RPMI7951 (cell line): Measurements from ENCODE around the gene ETV6. TPM values are rescaled to one million over a fixed set of nuclear protein-coding genes. Genes with fewer than 3 reads are reported as not detected.
A peak's percentile ranks its signal among the peaks of the same experiment; 100 is the strongest.

Experiments used
- DNase-seq: peaks from one replicate; pipeline ENCODE4 v3.0.0-alpha.2; 2012; ENCODE audit warnings: low read depth
- total RNA-seq: library from RNA; depleted of rRNA; stranded (reverse); fragments of >200 nt; shearing (Covaris generic); gene quantifications from 2 replicates; pipeline ENCODE4 v1.2.3, GENCODE V29; 2014

ETV6 gene
- total RNA-seq, 1 experiment from 2014 or later: 7.9 TPM

DNA sequence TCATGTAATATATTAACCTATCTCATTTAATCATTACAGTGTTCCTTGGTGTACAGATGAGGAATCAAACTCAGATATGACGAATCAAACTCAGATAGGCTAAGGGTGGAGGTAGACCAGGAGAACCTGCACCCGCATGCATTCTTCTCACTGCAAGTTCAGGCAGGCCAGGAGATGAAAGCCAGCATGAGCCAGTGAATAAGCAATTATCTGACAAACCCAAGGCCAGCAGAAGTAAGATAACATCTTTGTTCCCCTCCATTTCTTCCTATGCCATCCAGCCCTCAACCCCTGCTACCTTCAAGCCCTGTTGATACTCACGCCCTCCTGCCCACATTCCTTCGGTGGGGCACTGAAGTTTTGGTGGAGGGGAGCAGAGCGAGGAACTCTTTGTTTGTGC lies 152.2 kb downstream of the ETV6 start:
- no peak for DNase-seq

DNA sequence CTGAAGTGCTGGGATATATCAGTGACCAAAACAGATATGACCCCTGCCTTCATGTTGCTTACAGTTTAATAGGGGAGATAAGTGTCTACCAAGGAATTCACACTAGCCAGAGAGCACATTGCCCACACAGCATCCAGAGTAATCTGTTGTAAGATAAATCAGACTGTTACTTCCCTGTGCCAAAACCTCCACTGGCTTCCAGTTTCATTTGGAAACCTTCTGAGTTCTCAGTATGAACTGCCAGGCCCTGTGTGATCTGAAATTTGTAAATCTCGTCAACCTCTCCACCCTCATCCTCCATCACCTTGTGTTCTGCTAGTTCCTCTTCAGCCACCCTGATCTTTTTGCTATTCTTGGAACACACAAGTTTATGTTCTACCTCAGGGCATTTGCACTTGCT lies 154.7 kb downstream of the ETV6 start:
- DNase-seq: no peak

DNA sequence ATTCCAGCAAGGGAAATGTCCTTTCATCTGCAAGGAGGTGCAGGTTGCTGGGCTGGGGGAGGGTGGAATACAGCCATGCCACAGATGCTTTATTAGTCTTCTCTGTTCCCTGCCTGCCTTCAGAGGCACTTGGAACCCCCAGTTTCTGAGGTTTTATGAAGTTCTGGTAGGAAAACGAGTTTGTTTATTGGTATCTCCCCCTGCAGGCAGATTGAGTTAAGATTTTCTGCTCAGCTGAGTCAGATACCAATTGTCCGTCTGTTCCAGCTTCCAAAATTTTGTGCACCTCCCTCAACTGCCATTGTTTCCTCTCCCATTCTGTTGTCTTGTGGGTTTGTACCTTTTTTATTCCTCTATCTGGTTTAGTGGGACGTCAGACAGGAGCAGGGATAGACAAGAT lies 155.6 kb downstream of the ETV6 start:
- no peak for DNase-seq

DNA sequence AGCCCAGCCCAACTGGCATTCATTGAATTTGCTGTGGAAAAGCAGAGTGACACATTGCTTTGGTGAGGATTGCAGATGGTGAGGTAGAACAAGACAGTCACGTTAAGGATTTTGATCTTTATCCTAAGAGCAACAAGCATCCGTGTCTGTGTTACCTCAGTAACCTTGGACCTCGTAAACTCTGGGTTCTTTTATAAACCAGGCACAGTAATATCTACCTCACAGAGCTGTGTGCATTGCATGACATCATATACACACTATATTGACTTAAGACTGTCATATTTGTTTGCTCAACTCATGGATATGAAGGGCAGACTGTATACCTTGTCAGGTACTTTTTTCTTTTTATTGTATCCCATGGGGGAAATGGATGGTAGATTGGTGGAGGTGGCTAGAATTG lies 156.2 kb downstream of the ETV6 start:
- no peak for DNase-seq

DNA sequence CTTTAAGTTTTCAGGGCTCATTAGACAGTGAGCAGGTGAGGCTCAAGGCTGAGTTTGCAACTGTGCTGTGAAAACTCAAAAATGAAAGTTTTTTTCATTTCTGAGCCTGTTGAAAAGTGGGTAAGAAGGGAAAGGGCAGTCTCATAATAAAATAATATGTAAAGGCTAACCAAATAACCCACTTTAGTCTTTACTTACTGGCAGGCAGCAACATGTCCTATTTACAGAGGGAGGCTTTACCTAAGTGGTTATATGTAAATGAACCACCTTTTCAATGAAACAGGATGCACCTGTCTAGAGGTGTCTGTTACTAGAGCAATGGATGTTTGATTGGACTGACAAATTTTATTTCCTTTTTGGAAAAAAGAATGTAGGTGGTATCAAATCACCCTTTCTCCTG lies 158.0 kb downstream of the ETV6 start:
- no peak for DNase-seq

DNA sequence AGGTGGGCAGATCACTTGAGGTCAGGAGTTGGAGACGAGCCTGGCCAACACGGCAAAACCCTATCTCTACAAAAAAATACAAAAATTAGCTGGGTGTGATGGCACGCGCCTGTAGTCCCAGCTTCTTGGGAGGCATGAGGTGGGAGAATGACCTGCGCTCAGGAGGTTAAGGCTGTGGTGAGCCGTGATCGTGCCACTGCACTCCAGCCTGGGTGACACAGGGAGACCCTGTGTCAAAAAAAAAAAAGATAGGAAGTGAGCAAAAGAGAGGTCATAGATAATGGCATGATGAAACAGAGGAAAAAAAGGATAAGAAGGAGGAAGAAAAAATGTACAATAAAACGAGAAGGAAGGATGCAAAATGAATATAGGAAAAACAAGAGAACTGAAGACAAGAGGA lies 159.5 kb downstream of the ETV6 start:
- no peak for DNase-seq

DNA sequence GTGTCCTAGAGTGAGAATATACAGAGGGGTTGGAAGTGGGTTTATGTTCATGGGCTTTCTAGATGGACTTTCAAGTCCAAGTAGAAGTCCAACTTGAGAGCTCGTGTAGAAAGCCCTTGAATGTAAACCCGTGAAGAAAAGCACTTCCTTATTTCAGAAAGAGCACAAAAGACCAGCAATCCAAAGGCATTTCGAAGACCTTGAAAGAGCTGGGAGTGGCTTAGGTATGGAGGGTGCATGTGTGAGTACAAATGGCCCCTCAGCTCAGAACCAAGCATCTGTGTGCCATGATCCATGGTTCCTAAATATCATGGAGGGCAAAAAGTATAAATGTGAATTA lies 160.7 kb downstream of the ETV6 start:
- no peak for DNase-seq

DNA sequence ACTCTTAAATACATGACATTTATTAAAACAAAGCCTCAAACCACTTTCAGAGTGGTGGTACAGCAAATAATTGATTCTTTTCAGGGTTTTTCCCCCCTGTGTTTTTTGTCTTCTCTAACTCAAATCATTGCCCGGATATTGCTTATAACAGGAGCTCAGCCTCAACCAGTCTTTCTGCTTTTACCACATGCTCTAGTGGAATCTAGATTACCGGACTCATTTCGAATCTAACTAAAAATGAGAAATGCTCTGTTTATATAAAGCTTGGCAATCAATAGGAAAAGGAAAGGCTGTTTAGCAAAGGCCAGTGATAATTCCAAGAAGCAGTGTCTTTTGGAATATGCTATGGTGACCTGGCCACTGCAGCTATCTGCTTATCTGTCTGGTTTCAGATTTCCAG lies 161.5 kb downstream of the ETV6 start:
- no peak for DNase-seq

DNA sequence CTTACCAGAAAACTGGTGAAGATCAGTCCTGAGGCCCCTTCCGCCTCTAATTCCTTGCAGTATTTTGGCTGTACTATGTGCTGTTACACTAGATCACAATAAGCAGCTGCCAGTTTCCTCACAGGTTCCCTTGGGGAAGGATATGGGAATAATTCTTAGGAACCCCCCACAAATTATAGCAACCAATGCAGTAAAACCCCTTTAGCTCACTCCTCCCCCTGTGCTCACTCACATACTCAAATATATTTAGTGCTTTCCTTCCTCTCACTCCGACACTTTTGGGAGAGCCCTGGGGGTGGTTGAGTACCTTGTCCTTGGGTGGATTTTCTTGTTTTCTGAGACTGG lies 162.7 kb downstream of the ETV6 start:
- no peak for DNase-seq

DNA sequence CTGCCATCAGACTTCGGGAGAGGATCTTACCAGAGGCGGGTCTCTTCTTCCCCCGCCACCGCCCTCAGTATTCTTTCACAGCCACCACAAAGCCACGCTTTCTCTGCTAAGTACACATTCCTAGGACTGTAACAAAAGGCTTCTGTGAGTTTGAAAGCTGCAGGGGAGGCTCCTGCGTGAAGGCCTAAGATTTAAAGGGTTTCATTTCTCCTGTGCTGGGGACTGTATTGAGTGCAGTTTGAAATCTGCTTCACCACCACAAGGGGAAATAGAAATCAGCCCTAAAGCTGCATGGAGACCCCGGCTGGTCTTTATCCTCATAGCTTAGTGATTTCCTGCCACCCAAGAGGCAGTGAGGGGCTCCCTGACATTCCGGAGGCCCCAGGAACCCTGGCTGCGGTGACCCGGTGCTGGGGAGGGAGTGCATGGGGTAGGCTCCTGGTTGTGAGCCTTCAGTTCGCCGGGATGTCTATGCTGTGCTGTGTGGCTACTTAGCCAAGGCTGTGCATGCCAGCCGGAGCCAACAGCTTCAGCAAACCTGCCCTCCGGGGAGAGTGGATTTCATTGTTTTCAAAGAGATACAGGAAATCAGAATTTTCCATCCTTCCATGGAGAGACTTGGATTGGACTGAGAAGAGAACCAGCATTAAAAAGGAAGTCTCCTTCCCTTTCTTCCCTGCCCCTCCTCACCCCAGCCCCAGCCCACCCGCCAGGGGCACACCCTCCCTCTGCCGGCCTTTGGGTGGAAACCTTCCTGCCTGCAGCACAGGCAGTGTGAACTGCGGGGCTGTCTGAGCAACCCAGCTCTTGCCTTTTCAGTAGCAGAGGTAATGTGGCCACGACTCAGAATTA lies 163.3 kb downstream of the ETV6 start:
- peak; percentile 69 for DNase-seq

DNA sequence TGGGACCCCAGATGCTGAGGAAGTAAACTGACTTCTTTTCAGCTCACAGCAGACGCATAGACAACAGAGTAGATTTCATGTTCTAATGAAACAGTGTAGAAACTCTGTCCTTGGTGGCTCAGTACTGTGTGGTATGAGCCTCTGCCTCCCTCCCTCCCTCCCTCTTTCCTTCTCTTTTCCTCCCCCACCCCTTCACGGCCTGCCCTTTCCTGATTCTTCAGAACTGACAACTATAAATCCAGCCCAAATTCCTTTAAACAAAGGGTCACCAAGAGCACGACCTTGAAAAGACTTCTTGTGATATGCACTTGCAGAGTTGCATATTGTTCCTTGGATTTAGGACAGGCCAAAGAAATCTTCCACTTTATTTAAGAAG lies 164.0 kb downstream of the ETV6 start:
- no peak for DNase-seq

DNA sequence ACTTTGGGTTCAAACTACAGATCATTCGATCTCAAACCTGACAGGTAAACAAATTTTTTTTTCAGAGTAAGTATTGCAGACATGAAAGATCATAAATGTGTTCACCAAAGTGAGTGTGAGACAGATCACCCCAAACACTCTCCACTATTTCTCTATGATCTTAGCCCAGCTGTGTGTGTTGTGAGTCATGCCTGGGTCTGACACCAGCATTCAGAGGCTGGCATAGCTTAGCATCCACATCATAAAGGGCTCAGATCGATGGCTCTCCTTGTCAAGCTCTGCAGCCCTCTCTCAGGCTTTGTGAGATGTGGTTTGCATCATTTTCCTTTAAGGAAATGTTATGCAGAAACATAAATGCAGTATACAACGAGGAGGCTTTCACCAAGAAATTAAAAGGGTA lies 164.9 kb downstream of the ETV6 start:
- DNase-seq: peak; percentile 81

DNA sequence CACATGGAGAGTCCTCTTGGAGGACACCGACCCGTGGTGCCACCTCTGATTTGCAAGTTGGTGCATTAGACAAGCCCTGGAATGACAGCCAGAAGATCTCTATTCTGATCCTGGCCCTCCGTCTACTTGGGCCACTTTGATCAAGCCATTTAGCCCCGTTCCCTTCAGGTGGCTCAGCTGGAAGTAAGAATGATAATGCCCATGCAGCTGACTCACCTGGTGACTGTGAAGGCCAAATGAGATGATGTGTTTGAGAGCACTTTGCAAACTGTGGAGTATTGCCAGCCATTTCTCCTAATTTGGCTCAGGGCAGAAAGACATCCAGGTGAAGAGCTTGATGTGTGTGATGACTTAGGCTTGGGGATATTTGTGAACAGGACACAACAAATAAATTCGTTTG lies 165.9 kb downstream of the ETV6 start:
- DNase-seq: no peak

DNA sequence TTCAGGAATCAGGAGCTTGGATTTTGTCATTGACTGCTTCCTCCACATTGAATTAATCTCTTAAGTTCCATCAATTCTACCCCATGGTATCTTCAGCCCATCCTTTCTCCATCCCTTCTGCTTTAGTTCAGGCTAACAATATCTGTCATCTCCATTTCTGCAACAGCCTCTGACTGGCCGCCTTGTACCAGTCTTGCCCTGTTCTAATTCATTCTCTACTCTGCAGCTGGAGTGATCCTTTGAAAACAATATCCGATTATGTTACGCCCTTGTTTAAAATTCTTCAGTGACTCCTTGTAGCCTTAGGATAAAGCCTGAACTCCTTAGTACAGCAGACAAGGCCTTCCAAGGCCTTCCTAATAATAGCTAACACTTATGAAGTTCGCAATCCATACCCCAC lies 170.2 kb downstream of the ETV6 start:
- DNase-seq: no peak

DNA sequence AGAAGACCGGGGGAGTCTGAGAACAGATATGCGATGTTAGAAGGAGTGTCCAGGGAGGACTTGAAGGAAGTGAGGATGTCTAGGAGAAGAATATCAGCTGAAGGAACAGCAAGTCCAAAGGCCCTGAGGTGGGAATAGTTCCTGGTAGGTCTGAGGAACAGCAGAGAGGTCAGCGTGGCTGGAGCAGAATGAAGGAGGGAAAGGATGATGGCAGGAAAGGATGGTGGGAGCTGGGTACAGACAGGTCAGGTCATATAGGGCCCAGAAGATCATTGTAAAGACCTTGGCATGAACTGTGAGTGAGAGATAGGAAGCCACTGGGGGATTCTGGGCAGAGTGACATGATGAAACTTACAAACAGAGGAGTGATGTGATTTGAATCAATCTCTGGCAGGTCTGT lies 171.0 kb downstream of the ETV6 start:
- DNase-seq: no peak

DNA sequence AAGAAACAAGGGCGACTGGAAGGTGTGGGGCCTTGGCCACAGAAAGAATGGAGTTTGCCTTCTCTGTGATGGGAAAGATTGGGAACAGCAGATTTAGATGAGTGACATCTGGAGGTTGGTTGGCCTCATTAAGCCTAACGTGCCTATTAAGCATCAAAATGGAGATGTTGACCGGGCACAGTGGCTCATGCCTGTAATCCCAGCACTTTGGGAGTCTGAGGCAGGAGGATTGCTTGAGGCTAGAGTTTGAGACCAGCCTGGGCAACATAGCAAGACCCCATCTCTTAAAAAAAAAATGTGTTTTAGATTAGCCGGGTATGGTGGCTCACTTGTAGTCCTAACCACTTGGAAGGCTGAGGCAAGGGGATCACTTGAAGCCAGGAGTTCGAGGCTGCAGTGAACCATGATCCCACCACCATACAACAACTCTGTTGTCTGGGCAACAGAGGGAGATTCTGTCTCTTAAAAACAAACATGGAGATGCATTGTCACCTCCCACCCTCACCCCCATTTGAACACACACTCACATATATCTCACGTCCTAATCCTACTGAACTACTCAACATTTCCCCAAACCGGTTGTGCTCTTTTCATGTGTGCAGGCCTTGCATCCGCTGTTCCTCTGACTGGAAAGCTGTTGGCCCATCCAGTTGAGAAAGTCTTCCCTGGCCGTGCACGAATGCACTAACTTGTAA lies 172.1 kb downstream of the ETV6 start:
- no peak for DNase-seq

DNA sequence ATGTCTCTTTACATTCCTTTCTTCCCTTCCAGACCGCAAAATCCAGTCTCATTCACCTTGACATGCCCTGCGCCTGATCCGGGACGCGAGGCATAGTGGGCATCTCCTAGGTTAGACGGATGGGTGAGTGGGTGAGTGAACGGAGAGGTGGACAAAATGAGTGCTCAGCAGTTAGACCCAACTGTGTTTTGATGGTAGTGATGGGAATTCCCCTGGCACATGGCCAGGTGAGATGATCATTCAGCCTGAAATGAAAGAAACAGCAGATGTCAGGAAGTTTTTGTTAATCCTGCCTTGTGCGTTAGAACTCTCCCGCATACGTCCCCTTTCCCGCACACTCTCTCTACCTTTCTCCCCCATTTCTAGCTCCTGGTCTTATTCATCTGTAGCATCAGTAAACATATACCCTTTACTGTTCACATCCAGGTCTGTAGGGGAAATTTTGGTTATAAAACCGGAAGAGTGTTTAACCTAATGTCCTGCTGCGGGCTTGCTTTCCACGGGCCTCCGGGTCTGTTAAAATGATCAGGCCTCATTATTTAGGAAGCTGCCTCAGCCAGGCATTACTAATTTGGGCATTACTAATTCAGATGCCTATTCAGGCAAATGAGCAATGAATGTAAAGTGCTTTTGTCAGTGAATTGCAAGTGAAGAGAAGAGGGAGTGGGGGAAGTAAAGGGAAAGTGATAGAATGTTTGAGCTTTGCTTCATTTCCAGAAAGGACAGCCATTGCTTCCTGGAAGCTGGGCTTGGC lies 172.8 kb downstream of the ETV6 start:
- DNase-seq: peak; percentile 82

DNA sequence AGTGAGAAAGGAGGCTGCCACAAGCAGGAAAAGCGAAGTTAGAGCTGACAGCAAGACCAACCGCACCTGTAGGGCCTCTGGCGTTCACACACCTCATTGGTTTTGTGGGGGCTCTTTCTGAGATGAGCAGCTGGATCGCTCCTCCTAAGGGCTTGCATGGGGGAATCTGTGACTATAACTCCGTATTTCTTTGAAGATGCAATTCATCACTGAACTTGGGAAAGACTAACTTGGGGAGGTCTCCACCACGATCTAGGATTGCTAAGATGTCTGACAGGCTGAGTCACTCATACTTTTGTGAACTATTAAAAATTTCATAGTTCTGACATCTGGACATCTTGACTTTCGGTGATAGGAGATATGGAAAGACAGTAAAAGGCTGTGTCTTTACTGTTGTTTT lies 173.6 kb downstream of the ETV6 start:
- peak; percentile 54 for DNase-seq

DNA sequence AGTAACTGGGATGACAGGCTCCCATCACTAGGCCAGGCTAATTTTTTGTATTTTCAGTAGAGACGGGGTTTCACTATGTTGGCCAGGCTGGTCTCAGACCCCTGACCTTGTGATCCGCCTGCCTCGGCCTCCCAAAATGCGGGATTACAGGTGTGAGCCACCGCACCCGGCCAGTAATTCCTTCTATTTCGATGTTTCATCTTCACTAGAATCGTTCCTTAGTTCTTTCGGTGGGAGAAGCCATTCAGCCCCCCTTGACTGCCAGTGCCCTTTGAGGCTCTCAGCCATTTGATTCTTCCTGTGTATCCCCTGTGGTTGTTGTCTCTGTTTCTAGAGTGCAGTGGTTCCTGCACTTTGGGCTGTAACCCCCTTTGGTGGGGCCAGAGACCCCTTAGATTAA lies 174.1 kb downstream of the ETV6 start:
- DNase-seq: no peak

DNA sequence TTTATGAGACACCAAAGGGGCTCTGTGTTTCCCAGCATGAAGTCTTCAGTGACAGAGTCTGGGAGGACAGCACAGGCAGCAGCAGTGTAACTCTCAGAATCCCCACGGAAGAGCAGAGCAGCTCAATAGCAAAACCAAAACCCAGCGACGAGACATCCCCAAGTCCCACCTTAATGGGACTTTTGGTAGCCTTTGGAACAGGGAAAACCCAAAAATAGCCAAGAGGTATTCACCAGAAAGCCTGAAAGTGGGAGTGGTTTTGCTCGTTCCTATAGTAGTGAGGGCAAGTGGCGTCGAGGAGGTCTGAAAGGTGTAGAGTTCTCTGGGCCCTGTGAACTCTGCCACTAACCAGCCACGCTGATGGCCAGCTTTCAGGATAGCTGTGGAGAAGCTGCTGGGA lies 174.6 kb downstream of the ETV6 start:
- no peak for DNase-seq

DNA sequence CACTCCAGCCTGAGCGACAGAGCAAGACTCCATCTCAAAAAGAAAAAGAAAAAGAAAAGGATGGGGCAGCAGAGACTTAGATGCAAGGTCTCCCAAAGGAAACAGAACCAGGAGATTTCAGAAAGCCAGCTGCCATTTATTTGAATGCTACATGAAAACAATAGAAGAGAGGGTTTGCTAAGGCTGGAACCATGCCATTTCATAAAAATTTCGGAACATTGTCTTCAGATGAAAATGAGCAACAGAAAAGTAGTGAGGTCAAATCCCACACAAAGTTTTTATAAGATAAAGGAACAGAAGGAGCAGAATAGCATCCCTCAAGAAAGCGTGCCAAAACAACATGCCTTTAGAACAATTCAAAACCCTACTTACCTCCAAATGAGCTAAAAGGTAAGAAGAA lies 175.3 kb downstream of the ETV6 start:
- DNase-seq: no peak

DNA sequence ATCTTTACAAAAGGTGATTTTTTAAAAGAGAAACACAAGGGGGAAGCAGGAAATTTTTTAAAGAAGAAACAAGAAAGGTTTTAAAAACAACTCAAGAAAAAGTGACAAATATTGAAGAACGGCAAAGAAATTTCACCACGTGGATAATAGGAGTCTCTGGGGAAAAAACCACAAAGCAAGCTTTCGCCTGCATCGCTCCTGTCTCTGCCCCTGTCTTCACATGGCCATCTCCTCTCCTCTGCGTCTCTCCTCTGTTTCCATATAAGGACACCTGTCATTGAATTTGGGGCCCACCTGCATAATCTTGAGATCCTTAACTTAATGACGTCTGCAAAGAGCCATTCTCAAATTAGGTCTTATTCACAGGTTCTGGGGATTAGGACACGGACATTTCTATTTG lies 175.8 kb downstream of the ETV6 start:
- no peak for DNase-seq

DNA sequence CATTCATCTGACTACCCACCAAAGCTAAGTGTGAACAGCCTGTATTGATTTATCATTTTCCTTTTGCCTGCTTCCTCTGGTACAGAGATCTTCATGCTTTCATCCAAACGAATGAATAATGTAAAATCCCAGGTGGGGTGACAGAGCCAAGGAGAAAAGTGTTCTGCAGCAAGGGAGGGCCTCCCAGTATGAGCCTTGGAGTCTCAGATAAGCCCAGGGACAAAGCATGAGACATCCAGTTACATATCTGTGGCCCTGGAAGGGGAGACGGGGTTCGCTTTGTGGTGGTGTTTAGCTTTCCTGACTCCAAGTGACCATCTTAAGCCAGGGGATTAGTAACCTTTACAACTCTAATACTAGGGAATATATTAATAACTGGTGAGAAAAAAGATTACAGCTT lies 177.1 kb downstream of the ETV6 start:
- no peak for DNase-seq
